ENCODE results near the gene PLEKHF1.

GRCh38 chr19:29662604-29663404, 2.5 kb upstream of the PLEKHF1 start:
- TF ChIP-seq CTCF (IDR thresholded peaks at IDR 0.05; ENCODE audit: low read length) = no peak
- no peak for TF ChIP-seq EZH2 (optimal IDR thresholded peaks at IDR 0.05; ENCODE audit: low read depth, low read length)
- no peak for TF ChIP-seq EZH2phosphoT487 (IDR thresholded peaks at IDR 0.05; ENCODE audit: low read length)
